Measurements from ENCODE around the gene TTLL12.

Gene TTLL12

GRCh38 chr22:43186272-43187170 is at the start of gene TTLL12:
Gene TTLL12 (minus strand): TSS chr22:43187134. CDS start chr22:43187069, 65 bp downstream.
- DNase-seq = peak; percentile 74

GRCh38 chr22:43235445-43236409 is 48.8 kb upstream of the TTLL12 start:
- DNase-seq = no peak

GRCh38 chr22:43234264-43234988 is 47.5 kb upstream of the TTLL12 start:
- DNase-seq = no peak

- DNase-seq = no peak
These were observed 46.6 kb upstream of the TTLL12 start for GRCh38 chr22:43233529-43233928.

GRCh38 chr22:43232445-43232844 is 45.5 kb upstream of the TTLL12 start:
- no peak for DNase-seq

GRCh38 chr22:43231724-43232034 is 44.7 kb upstream of the TTLL12 start:
- no peak for DNase-seq

GRCh38 chr22:43230971-43231723 is 44.2 kb upstream of the TTLL12 start:
- peak; percentile 56 for DNase-seq

GRCh38 chr22:43230571-43230970 is 43.6 kb upstream of the TTLL12 start:
- no peak for DNase-seq

GRCh38 chr22:43228863-43229262 is 41.9 kb upstream of the TTLL12 start:
- DNase-seq = no peak

GRCh38 chr22:43228330-43228729 is 41.4 kb upstream of the TTLL12 start:
- DNase-seq = peak; percentile 9

- no peak for DNase-seq
These were observed 40.3 kb upstream of the TTLL12 start for GRCh38 chr22:43227239-43227630.

- no peak for DNase-seq
These were observed 39.7 kb upstream of the TTLL12 start for GRCh38 chr22:43226377-43227238.

GRCh38 chr22:43225609-43226008 is 38.7 kb upstream of the TTLL12 start:
- DNase-seq = no peak

- DNase-seq = no peak
These were observed 36.1 kb upstream of the TTLL12 start for GRCh38 chr22:43222987-43223386.

- DNase-seq = no peak
These were observed 35.3 kb upstream of the TTLL12 start for GRCh38 chr22:43222262-43222661.

GRCh38 chr22:43220625-43221380 is 33.9 kb upstream of the TTLL12 start:
- no peak for DNase-seq

GRCh38 chr22:43218786-43219185 is 31.9 kb upstream of the TTLL12 start:
- DNase-seq = no peak

- DNase-seq = no peak
These were observed 30.5 kb upstream of the TTLL12 start for GRCh38 chr22:43217285-43218030.

GRCh38 chr22:43216738-43217137 is 29.8 kb upstream of the TTLL12 start:
- no peak for DNase-seq

GRCh38 chr22:43213962-43214361 is 27.0 kb upstream of the TTLL12 start:
- DNase-seq = no peak
